ENCODE measurements around the gene ZNF195.

DNA sequence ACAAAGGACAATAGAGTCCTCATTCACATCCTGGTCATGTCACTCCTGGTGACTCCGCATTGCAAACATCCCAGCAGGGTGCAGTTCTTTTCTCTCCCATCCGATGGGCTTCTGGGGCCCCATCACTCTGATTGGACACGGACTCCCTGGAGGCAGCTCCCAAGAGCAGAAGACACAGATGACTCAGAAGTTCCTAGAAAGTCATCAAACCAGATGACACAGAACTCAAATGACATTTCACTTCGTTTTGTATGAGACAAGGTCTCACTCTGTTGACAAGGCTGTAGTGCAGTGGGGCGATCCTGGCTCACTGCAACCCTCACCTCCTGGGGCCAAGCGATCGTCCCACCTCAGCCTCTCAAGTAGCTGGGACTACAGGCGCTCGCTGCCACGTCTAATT lies 33.2 kb downstream of the ZNF195 start:
- TF ChIP-seq SIN3A (IDR thresholded peaks at IDR 0.05; ENCODE audit: borderline replicate concordance, insufficient read depth, low read length) (no peak), POLR2AphosphoS5 (IDR thresholded peaks at IDR 0.05; ENCODE audit: low read depth, low read length) (no peak)
